A549 treated with AZD9567 at 1 μM for 4 hours (cell line): ENCODE data around the gene ZNF366. TPM values are rescaled to one million over a fixed set of nuclear protein-coding genes. Genes with fewer than 3 reads are reported as not detected.

Source experiments
- total RNA-seq: library from RNA; stranded (reverse); fragments of 200-300 nt; extraction: Qiagen RNA extraction; gene quantifications from 5 replicates; pipeline ENCODE4 v1.2.3, GENCODE V29; 2022; ENCODE audit not compliant: insufficient read depth

The ZNF366 gene, protein sequence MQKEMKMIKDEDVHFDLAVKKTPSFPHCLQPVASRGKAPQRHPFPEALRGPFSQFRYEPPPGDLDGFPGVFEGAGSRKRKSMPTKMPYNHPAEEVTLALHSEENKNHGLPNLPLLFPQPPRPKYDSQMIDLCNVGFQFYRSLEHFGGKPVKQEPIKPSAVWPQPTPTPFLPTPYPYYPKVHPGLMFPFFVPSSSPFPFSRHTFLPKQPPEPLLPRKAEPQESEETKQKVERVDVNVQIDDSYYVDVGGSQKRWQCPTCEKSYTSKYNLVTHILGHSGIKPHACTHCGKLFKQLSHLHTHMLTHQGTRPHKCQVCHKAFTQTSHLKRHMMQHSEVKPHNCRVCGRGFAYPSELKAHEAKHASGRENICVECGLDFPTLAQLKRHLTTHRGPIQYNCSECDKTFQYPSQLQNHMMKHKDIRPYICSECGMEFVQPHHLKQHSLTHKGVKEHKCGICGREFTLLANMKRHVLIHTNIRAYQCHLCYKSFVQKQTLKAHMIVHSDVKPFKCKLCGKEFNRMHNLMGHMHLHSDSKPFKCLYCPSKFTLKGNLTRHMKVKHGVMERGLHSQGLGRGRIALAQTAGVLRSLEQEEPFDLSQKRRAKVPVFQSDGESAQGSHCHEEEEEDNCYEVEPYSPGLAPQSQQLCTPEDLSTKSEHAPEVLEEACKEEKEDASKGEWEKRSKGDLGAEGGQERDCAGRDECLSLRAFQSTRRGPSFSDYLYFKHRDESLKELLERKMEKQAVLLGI
- total RNA-seq: not detected in 5 replicates

DNA sequence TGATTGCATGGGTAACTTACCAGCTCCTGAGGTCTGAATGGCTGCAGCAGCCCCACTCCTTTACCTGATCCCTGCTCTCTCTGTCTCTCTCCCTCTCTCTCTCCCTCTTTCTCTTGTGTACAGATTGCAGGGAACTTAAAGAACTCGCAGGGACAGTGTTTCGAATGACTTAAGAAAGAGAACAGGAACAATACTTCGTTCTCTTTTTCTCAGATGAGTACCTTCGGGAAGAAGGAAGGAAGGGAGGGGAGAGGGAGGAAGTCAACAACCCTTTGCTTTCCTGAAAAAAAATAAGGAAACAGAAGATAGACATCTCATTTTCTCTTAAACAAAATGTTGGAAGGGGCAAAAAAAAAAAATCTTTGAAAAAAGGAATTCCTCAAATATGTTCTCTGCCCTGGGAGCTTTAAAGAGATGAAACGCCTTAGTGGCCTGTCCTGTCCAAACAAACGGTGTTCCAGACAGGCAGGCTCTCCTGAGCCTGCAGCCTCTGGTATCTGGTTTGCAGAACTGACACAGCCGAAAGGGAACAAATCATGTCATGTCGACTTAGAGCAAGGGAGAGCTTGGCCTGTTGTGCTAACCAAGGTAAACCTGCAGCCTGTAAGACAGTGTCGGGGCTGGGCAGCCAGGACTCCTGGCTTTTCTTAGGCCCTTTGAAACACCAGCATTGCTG is at the start of gene ZNF366:
Gene ZNF366 (minus strand): TSS at position 180 of the 676 bp plus-strand sequence. CDS start 45,914 bp downstream, outside the sequence.

Other genes starting within 250 kb of the ZNF366 start
- gene MRPS27, start 187.2 kb downstream of the ZNF366 start, total RNA-seq: 49.5 to 59.4 TPM (median 52.0 TPM) in 5 replicates
- 10.6 to 11.6 TPM (median 11.0 TPM) in 5 replicates for gene PTCD2, start 187.0 kb downstream of the ZNF366 start, total RNA-seq